HG03060 (cell line): ENCODE data around the gene LDLRAD4.

Experiments used
- ATAC-seq: cut with Tn5 transposase; IDR thresholded peaks from one replicate; pipeline ENCODE4 v1.9.1; 2021; ENCODE audit warnings: low read depth, moderate number of reproducible peaks; ENCODE audit not compliant: unreplicated experiment

Gene LDLRAD4

DNA sequence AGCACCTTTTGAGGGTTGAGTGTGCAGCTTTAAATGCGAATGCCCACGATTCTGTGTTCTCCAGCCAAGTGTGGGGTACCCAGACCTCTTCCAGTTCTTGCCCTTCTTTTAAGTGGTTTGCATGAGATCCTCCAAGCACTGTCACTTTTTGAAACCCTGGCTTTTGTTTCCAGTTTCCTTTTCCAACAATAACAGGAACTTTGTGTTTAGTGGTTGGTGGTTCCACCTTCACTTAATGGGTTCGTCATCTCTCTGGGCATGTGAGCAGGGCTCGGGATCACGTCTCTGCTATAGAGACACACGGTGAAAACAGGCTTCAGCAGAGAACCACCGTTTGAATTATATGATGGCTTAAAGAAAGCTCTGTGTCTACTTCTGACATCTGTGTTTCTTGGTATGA lies 197.6 kb downstream of the LDLRAD4 start:
- no peak for ATAC-seq

DNA sequence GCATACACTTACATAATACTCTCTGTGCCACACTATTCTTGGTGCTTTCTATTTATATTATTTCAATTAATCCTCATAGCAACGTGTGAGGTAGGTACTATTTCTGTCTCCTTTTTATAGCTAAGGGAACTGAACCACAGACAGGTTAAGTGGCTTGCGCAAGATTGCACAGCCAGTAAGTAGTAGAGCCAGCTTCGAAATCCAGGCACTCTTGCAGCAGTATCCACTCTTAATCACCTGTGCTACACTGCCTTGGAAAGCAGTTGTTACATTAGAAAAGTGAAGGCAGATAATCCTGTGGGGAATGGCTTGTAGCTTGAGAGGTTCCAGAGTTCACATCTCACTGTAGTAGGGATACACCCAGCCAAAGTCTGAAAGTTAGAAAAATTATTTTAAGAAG lies 198.3 kb downstream of the LDLRAD4 start:
- ATAC-seq = no peak

DNA sequence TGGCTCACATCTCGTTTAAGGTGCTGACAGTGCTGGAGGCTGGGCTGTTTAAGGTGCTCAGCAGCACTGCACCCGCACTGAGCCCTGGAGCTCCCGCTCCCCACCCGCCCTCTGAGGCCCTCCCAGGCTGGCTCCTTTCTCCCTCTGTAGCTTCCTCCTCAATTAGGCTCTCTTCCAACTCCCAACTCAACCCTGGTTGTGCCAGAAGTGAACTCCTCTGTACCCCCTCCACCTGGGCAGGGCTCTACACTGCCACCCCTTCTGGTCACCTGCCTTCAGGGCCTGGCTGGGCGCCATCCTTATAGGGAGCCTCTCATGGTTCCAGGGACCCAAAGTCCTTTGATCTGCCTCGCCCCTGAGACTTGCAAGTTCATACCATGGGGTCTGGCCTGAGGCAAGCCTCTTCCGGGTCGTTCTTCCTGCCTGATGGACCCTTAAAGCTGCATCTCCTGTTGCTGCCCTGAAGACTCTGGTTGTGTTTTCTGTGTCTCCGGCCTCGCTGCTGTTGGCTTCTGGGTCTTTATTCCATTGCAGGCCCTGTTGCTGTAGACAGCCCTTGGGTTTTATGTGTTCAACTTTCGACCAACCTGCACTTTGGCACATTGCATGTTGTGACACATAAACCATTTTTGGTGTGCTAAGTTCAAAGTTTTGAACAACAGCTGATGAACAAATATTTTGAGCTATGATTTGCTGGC lies 199.6 kb downstream of the LDLRAD4 start:
- ATAC-seq = no peak

DNA sequence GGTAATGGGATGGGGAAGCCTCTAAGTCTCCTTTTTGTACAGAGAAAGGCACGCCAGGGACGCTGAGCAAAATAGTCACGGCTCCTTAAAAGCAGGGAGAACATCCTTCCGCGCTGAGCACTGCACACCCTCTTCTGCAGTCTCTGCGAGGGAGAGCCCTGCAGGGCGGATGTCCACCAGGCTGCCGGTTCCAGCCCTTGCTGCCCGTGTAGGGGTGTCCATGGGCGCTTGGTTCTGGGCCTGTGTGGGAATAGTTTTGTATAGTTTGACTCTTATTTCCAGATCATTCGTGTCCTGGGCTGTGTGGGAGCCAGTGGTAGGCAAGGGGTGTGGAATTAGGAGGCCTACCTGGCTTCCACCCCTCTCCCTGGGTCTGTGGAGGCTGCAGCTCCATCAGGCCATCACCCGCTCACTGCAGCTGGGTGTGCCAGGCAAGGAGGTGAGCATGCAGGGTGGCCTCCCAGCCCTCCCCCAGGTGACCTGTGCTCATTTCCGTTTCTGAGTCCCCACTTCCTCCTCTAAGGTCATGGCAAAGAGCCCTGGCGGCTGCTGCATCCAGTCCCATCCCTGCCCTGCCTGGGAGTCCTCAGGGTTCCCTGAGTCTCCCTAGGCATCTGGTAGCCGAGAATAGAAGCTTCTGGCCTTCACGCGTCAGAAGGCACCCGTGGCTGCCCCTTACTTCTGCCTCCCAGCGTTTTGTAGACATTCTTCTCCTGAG lies 202.6 kb downstream of the LDLRAD4 start:
- ATAC-seq = no peak

DNA sequence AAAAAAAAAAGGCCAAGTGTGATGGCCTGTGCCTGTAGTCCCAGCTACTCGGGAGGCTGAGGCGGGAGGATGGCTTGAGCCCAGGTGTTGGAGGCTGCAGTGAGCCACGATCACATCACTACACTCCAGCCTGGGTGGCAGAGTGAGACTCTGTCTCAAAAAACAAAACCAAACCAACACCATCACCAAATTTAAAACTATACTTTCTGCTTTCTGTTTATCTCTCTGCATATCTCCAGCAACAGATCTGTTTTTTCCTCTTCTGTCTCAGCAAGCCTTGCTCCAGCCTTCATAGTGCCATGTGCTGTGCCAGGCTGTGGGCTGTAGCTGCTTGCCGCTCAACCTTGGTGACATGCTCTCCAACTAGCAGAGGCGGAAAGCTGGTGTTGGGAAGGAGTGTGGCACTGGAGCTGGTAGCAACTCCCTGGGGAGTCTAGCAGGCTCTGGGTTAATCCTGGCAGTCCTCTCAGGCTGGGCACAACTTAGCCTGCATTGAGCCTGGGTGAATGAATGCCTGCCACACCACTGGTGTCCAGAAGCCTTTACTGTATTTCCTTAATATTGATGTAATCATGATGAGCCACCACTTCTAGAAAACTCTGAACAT lies 204.1 kb downstream of the LDLRAD4 start:
- no peak for ATAC-seq

DNA sequence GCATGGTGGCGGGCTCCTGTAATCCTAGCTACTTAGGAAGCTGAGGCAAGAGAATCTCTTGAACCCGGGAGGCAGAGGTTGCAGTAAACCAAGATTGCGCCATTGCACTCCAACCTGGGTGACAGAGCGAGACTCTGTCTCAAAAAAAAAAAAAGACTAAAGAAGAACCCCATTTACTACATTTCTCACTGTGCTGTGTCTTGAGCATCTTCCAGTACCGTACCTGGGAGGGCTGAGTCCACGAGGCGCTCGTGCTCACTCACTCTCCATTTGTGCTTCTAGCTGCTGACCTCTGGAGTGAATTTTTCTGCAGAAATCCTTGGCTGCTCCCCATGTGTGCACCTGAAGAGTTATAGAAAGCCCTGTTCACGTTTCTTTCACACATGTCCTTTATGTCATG lies 204.8 kb downstream of the LDLRAD4 start:
- ATAC-seq = no peak

DNA sequence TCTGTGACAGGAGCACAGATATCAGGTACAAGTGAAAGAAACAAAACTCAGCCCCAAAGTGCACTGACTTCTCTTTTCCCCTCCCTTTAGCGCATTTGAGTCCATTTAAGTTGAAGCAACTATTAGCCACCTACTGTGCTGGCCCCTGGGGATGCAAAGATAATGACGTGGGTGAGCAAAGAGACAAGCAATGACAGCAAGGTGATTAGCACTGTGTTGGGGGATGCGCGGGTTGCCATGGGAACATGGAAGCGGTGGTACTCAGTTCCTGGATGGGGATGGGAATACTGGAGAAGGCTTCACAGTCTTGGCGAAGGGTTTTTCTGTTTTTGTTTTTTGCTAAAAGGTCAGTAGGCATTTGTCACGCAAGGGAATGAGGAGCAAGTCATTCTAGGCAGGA lies 205.8 kb downstream of the LDLRAD4 start:
- no peak for ATAC-seq

DNA sequence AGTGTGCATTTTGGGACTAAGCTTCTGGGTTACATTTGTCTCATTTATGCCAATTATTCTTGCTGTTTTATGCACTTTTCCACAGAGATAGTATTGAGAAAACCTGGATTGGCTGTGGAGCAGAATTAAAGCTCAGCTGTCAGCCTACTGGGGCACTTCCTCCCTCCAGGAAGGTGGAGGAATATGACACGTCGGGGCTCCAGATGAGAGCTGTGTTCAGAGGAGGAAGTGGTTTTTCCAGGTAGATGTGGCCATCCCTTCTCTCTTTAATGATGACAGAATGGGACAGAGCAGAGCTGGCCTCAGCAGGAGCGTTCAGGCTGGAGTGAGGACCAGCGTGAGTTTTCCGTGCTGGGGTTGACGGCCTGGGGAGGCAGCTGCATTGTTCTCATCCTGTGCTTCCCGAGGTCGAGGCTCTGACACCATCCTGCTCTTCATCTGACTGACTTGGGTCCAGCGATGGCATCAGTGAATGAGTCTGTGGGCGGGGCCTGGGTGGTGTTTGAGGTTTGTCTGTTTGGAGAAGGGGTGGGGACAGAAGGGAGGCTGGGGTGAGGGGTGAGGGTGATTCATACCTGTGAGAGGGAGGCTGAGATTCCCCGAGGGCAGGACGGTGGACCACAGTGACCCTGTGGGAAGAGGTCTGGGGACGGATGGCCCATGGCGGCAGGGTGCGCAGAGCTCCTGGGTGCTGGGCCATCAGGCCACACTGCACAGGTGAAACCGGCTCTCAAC lies 207.0 kb downstream of the LDLRAD4 start:
- no peak for ATAC-seq

DNA sequence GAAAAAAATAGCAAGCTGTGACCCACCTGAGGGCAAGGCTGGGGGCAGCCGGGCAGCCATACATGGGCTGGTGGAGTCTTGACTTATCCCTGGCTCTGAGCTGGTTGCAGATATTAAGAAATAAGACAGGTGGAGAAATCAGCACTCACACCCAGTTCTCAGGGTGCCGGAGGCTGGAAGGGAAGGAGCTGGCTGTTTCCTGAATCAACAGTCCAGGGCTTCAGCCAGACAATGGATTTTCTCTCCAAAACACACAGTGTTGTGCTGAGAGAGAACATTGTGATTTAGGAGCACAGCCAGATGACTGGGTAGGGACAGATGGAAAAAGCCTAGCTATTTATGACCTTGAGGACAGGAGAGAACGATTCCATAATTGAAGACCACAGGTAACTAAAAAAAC lies 208.8 kb downstream of the LDLRAD4 start:
- ATAC-seq = no peak

DNA sequence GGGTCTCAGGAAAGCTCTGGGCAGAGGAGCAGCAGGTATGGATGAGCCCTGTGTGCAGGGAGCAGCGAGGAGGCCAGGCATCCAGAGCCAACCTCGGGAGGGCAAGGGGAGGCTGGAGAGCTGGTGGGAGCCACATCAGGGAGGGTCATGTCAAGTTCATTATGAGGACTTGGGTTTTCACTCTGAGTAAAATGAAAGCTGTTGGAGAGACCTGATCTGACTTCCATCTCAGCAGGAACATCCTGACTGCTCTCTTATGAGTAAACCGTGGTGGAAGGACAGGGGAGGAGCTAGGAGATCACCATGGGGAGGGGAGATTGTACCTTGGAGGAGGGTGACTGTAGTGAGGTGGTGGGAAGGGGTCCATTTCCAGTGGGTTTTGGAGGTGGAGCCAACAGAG lies 209.8 kb downstream of the LDLRAD4 start:
- ATAC-seq = no peak

DNA sequence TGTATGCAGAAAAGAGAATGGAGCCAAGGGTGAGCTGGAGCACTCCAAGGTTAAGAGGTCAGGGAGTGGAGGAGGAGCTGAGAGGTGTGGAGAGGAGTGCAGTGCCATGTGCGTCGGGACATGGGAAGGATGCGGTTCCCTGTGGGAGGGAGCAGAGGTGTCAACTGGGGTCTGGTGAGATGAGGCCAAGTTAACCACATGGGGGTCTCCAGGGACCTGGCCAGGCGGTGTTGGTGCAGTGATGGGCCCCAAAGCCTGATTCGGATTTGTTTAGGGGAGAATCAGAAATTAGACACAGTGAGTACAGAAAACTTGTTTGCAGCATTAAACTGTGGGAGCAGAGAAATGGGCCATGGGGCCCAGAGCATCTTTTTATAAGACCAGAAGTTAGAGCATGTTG lies 210.5 kb downstream of the LDLRAD4 start:
- no peak for ATAC-seq

DNA sequence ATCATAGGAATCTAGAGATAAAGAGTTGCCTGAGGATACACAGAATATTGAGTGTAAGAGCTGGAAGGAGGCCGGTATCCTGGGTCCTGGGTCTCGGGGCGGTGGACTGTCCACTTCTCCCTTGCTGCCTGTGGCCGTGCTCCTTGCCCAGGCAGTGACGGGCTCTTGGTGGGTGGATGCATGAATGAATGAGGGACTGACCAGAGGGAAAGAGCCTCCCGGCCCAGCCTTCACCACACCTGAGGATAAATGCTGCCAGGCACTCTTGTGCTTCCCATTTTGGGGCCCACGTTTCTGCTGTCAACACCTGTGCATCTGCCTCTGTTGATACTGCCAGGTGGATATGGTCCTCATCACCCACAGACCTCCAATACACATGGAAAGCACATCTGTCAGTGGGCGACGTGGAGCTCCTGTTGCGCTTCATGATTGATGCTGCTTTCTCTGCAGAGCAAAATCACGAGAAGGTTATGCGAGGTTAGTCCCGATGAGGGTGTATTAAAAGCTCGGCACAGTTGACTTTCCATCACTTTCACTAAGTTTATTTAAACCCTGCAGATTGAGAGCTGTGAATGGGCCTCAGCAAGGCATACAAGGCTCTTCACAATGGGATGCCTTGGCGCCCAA lies 211.4 kb downstream of the LDLRAD4 start:
- no peak for ATAC-seq

DNA sequence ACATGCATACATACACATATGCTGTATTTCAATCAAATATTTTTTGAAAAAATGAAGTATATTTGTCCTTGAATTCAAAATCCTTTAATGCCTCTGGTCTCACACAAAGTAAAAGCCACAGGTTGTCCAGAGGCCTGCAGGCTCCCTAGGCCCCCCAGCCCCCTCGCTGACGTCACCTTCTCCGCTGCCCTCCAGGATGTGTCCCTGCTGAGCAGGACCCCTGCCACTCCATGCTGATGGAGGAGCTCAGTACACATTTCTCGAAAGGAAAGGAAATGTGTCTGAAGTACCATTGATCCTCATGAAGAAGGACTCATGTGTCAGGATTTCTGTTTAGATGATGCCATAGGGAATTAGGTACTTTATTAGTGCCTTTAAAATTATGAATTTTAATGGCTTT lies 212.1 kb downstream of the LDLRAD4 start:
- no peak for ATAC-seq

DNA sequence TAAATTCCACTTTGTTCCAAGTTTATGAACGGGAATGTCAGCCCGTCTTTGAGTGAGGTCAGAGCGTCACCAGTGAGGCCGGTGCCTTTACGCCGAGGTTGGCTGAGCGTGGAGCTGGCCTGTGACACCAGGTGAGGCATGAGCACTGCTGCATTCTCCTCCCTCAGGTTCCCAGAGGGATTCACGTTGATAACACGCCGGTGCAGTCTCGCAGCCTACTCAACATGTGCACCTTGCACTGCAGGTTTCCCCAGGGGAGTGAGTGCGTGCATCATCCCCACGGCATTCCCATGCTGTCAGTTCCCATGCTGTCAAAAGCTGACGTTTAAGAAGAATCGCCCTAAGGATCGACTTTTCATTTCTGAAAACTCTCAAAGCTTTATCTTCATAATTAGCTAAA lies 213.3 kb downstream of the LDLRAD4 start:
- ATAC-seq = no peak

DNA sequence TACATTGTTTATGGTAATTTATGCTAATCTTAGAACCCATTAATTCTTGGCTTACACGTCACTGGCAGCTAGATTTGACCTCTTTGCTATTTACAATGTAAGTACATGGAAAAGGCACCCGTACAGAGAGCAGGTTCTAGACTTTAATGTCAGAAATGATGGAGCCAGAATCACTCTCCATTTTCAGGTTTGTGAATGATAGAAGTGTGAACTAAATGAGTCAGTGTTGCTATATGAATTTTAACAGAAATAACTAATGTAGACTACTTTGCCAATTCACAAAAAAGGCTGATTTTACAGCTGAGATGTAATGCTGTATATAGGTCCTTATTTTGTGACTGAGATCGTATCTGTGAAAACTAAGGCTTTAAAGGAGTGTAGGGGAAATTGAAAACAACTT lies 214.6 kb downstream of the LDLRAD4 start:
- ATAC-seq = no peak

DNA sequence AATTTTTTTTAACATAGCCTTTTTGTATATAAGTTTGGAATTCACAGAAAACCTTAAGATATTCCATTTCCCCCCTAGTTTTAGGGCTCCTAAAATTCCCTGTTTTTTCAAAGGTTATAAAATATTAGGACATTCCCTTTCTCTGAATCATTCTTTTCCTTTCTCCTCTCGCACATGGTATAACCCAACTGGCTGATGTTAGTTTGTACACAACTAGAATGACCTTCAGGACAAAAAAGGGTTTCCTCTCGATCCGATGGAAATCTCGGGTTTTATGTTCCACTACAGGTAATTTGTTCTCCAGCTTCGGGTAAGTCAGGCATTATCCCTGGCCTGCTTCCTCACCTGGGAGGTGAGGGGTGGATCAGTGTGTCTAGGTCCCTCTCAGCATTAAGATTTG lies 215.1 kb downstream of the LDLRAD4 start:
- no peak for ATAC-seq

DNA sequence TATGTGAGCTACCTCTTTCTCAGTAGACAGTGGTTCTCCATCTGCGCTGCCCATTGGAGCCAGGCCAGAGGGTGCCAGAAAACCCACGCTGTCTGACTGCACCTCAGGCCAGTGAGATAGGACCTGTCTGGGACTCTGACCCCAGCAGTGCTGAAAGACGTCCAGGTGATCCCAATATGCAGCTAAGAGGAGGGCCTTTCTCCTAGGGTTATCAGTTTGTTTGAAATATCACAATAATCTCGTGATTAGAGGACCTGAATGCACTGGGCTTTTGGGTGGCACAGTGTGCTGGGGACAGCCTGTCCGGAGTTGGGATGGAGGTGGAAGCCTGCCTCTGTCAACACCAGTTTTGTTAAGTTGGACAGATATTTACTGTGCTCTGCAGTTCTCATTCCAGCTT lies 216.3 kb downstream of the LDLRAD4 start:
- ATAC-seq = no peak

DNA sequence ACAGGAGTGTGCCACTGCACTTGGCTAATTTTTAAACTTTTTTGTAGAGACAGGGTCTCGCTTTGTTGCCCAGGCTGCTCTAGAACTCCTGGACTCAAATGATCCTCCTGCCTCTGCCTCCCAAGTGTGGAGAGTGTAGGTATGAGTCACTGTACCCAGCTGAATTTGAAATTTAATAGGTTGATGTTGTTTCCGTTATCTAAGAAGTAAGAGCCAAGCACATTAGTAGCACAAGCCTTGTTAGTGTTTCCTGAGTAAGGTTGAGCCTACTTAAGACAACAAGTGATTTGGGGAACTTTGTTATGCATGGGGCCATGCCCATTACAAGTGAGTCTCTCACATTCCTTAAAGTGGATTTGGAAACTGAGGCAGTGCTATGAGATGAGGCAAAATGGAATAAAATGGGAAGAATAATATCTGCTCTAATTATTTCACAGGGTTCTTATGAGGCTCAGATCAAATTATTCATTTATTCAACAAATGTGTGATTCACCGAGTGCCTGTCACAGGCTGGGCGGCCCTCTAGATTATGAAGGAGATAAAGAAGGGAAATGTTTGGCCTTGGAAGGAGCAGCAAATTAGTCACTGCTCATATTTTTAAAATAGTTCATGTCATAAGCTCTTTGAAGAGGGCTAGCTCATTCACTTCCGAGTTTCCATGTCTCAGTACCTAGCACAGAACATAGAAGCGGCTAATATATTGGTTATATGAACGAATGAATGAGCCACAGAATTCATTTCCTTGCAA lies 217.2 kb downstream of the LDLRAD4 start:
- ATAC-seq = no peak

DNA sequence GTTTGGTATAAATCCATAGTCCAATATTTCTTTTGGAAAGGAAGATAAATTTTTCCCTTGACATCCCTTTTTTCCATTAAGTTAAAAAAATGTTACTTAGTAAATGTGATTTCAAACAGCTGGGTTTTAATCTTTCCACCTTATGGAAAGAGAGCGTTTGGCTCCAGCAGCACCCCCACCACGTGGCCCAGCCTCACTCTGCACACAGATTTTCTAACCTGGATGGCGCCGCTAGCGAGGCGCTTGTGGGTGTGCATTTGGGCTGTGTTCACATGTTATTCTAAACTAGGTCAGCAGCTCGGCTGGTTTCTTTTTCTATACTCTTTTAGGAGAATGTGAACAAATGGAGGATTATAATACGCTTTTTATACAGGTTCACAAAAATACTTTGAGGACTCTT lies 218.0 kb downstream of the LDLRAD4 start:
- ATAC-seq = no peak

DNA sequence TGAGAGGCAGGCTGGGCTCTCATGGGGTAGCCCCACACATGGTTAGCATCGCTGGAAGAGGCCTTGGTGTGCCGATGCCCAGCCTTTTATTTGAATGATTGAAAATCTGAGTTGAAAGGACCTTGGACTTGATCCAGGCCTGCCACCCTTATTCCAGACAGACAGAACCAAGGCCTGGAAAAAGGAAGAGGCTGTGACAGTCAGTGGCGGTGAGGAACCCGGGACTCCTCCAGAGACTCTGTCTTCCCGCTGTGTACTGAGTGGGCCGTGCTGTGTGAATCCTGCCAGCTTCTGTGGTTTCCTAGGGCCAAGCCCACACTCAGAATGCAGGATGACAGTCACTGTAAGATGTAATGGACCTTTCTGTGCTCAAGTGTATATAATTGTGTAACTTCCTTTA lies 218.5 kb downstream of the LDLRAD4 start:
- no peak for ATAC-seq
